HG03103 (cell line): ENCODE data around the gene TMPRSS11D.

Source experiments
- ATAC-seq: cut with Tn5 transposase; IDR thresholded peaks from one replicate; pipeline ENCODE4 v1.9.1; 2021; ENCODE audit warnings: low read depth; ENCODE audit not compliant: unreplicated experiment

The TMPRSS11D gene

DNA sequence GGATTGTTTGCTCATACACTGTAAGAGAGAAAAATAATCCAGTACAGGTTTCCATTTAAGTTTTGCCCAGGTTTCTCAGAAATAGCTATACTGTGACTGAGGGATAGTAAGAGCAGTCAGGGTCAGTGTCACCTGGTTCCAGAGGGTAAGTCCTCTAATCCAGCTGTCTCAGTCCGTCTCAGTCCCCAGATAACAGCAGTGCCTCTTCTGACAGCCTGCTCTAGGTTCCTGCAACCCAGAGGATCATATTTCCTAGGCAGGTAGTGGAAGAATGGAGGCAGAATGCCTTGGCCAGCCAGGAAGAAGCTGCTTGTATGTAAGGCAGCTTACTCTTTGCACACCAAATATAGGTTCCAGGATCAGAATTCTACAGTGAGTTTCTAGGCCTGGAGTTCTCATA lies 107.1 kb downstream of the TMPRSS11D start:
- no peak for ATAC-seq
